Kidney epithelial cell (primary cell): ENCODE data around the gene EHBP1. TPM values are rescaled to one million over a fixed set of nuclear protein-coding genes. Genes with fewer than 3 reads are reported as not detected.

Source experiments
- DNase-seq: peaks from one replicate; pipeline ENCODE4 v3.0.0-alpha.2; 2010; ENCODE audit warnings: low read depth
- H3K27me3 ChIP-seq: 2 replicates; pipeline ENCODE4 v1.6.0; 2011; ENCODE audit warnings: low read length; ENCODE audit not compliant: control insufficient read depth, insufficient read depth
- H3K36me3 ChIP-seq: 2 replicates; pipeline ENCODE4 v1.5.1; 2011; ENCODE audit warnings: low read length; ENCODE audit not compliant: control insufficient read depth, insufficient read depth
- H3K4me3 ChIP-seq: 2 replicates; pipeline ENCODE4 v1.5.1; 2011; ENCODE audit warnings: low read depth, mild to moderate bottlenecking, control low read depth, low read length
- CTCF ChIP-seq: IDR thresholded peaks from 2 replicates; pipeline ENCODE4 v1.5.1; 2011; ENCODE audit warnings: mild to moderate bottlenecking, moderate library complexity, low read length, control low read depth, inconsistent platforms; ENCODE audit not compliant: insufficient read depth, poor library complexity, severe bottlenecking
- total RNA-seq: library from RNA; depleted of rRNA; stranded (reverse); fragments of >200 nt; gene quantifications from 2 replicates; pipeline ENCODE4 v1.2.3, GENCODE V29; 2015

The EHBP1 gene
- total RNA-seq, 1 donor from 2014 or later = 22.9 TPM

GRCh38 chr2:62856228-62857040, 150.9 kb downstream of the EHBP1 start:
- DNase-seq = no peak
- H3K4me3 ChIP-seq = no peak overlapping the region
- no peak for TF ChIP-seq CTCF
- no peaks in the 10 kb centered on the region for H3K27me3 ChIP-seq
- peaks cover 1% of the 10 kb centered on the region for H3K36me3 ChIP-seq

- TF ChIP-seq CTCF = no peak
- DNase-seq = no peak
- no peak overlapping the region for H3K4me3 ChIP-seq
- H3K36me3 ChIP-seq = peaks cover 1% of the 10 kb centered on the region
- H3K27me3 ChIP-seq = no peaks in the 10 kb centered on the region
Measured at GRCh38 chr2:62857139-62857931, 151.8 kb downstream of the EHBP1 start.

GRCh38 chr2:62858231-62858832, 152.8 kb downstream of the EHBP1 start:
- TF ChIP-seq CTCF = no peak
- H3K4me3 ChIP-seq = no peak overlapping the region
- H3K27me3 ChIP-seq = no peaks in the 10 kb centered on the region
- no peak for DNase-seq
- H3K36me3 ChIP-seq = peaks cover 1% of the 10 kb centered on the region

GRCh38 chr2:62868947-62869346, 163.4 kb downstream of the EHBP1 start:
- no peak for TF ChIP-seq CTCF
- Histone ChIP-seq H3K27me3 (no peaks in the 10 kb centered on the region), H3K4me3 (no peak overlapping the region), H3K36me3 (no peaks in the 10 kb centered on the region)
- no peak for DNase-seq

GRCh38 chr2:62870966-62871365, 165.5 kb downstream of the EHBP1 start:
- no peak for DNase-seq
- TF ChIP-seq CTCF = no peak
- H3K27me3 ChIP-seq = no peaks in the 10 kb centered on the region
- no peak overlapping the region for H3K4me3 ChIP-seq
- no peaks in the 10 kb centered on the region for H3K36me3 ChIP-seq
